GM23338 (cell line): ENCODE measurements around the gene SOX1. TPM values are rescaled to one million over a fixed set of nuclear protein-coding genes. Genes with fewer than 3 reads are reported as not detected.
A peak's percentile ranks its signal among the peaks of the same experiment; 100 is the strongest.

ENCODE experiments used
- POLR2AphosphoS5 ChIP-seq: IDR thresholded peaks from 2 replicates; pipeline ENCODE4 v1.6.1; 2016; ENCODE audit warnings: antibody characterized with exemption, low read depth
- STAT1 ChIP-seq: IDR thresholded peaks from one replicate; pipeline ENCODE4 v1.6.1; 2016; ENCODE audit warnings: antibody characterized with exemption; ENCODE audit not compliant: unreplicated experiment
- ZNF114 ChIP-seq: fragments of 250-450 bp; sonication (Bioruptor Pico); IDR thresholded peaks from 2 replicates; pipeline ENCODE4 v1.5.0; 2020; ENCODE audit warnings: mild to moderate bottlenecking, moderate library complexity
- polyA plus RNA-seq: library from polyadenylated mRNA; unstranded; fragments of >200 nt; fragmentation: Nextera tagmentation; extraction: Ambion mirVana; gene quantifications from 2 replicates; pipeline ENCODE4 v1.2.1, GENCODE V29; 2016
- small RNA-seq: library from RNA; depleted of rRNA; stranded (forward); fragments of <200 nt; gene quantifications from one replicate; pipeline ENCODE3, GENCODE V24; 2014; ENCODE audit warnings: low replicate concordance
- total RNA-seq: library from RNA; depleted of rRNA; stranded (reverse); fragments of >200 nt; shearing (Covaris generic); gene quantifications from 2 replicates; pipeline ENCODE4 v1.2.3, GENCODE V29; 2014
- TF ChIP-seq, protein P1 (sequence below): IDR thresholded peaks from one replicate; pipeline ENCODE4 v1.6.1; 2018; ENCODE audit warnings: antibody characterized with exemption; ENCODE audit not compliant: unreplicated experiment

SOX1 gene
- total and polyA plus RNA-seq, 2 experiments from 2014 or later: 0.10 to 0.17 TPM

DNA sequence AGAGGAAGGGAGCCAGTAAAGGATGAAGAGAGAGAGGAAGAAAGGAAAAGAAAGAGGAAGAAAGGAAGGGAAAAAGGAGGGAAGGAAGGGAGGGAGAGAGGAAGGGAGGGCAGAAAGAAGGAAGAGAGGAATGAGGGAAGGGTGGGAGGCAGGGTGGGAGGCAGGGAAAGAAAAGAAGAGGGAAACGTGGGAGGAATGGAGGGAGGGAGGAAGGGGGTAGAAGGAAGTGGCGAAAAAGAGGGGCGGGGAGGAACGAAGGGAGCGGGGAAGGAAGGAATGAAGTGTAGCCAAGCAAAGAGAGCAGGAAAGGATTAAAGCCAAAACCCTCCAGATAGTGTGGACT is 53.1 kb downstream of the SOX1 start (continued):
- TF ChIP-seq, protein P1, sequence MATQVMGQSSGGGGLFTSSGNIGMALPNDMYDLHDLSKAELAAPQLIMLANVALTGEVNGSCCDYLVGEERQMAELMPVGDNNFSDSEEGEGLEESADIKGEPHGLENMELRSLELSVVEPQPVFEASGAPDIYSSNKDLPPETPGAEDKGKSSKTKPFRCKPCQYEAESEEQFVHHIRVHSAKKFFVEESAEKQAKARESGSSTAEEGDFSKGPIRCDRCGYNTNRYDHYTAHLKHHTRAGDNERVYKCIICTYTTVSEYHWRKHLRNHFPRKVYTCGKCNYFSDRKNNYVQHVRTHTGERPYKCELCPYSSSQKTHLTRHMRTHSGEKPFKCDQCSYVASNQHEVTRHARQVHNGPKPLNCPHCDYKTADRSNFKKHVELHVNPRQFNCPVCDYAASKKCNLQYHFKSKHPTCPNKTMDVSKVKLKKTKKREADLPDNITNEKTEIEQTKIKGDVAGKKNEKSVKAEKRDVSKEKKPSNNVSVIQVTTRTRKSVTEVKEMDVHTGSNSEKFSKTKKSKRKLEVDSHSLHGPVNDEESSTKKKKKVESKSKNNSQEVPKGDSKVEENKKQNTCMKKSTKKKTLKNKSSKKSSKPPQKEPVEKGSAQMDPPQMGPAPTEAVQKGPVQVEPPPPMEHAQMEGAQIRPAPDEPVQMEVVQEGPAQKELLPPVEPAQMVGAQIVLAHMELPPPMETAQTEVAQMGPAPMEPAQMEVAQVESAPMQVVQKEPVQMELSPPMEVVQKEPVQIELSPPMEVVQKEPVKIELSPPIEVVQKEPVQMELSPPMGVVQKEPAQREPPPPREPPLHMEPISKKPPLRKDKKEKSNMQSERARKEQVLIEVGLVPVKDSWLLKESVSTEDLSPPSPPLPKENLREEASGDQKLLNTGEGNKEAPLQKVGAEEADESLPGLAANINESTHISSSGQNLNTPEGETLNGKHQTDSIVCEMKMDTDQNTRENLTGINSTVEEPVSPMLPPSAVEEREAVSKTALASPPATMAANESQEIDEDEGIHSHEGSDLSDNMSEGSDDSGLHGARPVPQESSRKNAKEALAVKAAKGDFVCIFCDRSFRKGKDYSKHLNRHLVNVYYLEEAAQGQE: no peak
- no peak for TF ChIP-seq STAT1
- no peak for TF ChIP-seq ZNF114 (CRISPR knock-in tag)
- TF ChIP-seq POLR2AphosphoS5: no peak

Small RNA genes within 50 kb of the gene (small RNA-seq; reads per million reads assigned to genes)
- gene RF00287: 1.0 reads per million, percentile 62 among the genes with 10 or more reads in this experiment
